ENCODE results near the gene ERC2. TPM values are rescaled to one million over a fixed set of nuclear protein-coding genes. Genes with fewer than 3 reads are reported as not detected.

ERC2 gene
- total RNA-seq, 1 donor from 2014 or later: 0.99 TPM

DNA sequence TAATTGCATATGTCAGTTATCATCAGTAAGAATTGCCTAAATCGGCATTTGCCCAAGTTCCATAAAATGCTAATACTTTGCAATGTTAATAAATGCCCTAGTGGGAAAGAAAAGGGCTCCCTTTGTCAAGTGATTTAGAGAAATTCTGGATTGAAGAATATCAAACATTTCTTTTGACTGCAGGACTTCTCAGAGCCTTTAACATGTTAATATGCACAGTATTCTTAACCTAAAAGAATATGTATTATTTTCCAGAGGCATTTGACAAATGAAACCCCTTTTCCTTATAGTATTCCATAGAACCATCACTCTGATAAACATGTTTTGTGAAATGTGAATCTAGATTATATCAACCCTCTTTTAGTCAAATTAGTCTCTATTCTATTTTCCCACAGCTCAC, 529.0 kb downstream of the ERC2 start:
- no peaks in the 10 kb centered on the region for H3K36me3 ChIP-seq
- DNase-seq: no peak

DNA sequence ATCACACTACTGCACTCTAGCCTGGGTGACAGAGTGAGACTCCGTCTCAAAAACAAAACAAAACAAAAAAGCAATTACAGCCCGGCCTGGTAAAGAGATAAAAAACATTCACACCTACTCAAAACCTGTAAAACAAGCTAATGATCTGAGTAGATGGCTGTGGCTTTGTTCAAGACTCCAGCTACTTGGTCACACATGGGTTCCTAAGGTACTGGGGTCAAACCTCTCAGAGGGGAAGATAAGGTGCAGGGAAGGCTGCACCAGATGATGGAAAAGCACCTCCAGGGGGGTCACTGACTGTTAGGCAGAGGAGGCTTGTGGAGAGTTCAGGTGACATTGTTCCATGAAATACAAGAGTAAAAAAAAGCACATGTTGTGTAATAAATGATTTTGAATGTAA, 531.0 kb downstream of the ERC2 start:
- no peak overlapping the region for H3K27ac ChIP-seq (replicated peaks)
- no peak for DNase-seq
- no peak overlapping the region for H3K4me3 ChIP-seq
- intact Hi-C loops (cut with micrococcal nuclease): no loop called here
- H3K9me3 ChIP-seq (replicated peaks): no peaks in the 10 kb centered on the region
- H3K36me3 ChIP-seq: no peaks in the 10 kb centered on the region
- TF ChIP-seq, protein P1, sequence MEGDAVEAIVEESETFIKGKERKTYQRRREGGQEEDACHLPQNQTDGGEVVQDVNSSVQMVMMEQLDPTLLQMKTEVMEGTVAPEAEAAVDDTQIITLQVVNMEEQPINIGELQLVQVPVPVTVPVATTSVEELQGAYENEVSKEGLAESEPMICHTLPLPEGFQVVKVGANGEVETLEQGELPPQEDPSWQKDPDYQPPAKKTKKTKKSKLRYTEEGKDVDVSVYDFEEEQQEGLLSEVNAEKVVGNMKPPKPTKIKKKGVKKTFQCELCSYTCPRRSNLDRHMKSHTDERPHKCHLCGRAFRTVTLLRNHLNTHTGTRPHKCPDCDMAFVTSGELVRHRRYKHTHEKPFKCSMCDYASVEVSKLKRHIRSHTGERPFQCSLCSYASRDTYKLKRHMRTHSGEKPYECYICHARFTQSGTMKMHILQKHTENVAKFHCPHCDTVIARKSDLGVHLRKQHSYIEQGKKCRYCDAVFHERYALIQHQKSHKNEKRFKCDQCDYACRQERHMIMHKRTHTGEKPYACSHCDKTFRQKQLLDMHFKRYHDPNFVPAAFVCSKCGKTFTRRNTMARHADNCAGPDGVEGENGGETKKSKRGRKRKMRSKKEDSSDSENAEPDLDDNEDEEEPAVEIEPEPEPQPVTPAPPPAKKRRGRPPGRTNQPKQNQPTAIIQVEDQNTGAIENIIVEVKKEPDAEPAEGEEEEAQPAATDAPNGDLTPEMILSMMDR (IDR thresholded peaks at IDR 0.05; ENCODE audit: borderline replicate concordance): no peak
- no peaks in the 10 kb centered on the region for H3K4me1 ChIP-seq
- peaks cover 11% of the 10 kb centered on the region for H3K27me3 ChIP-seq (ENCODE audit: low read depth)

More for the DNA sequence above, 529.0 kb downstream of the ERC2 start:
- no peak overlapping the region for H3K27ac ChIP-seq (replicated peaks)
- intact Hi-C loops (cut with micrococcal nuclease): no loop called here
- H3K27me3 ChIP-seq (ENCODE audit: low read depth): peaks cover 14% of the 10 kb centered on the region
- no peaks in the 10 kb centered on the region for H3K9me3 ChIP-seq (replicated peaks)
- H3K4me1 ChIP-seq: no peaks in the 10 kb centered on the region
- no peak overlapping the region for H3K4me3 ChIP-seq
- TF ChIP-seq, protein P1 (IDR thresholded peaks at IDR 0.05; ENCODE audit: borderline replicate concordance): no peak

GRCh38 chr3:55936549-55937052, 531.7 kb downstream of the ERC2 start:
- TF ChIP-seq, protein P1 (IDR thresholded peaks at IDR 0.05; ENCODE audit: borderline replicate concordance): no peak
- Histone ChIP-seq H3K27ac (replicated peaks) (no peak overlapping the region), H3K36me3 (no peaks in the 10 kb centered on the region), H3K4me3 (no peak overlapping the region), H3K27me3 (ENCODE audit: low read depth) (peaks cover 11% of the 10 kb centered on the region), H3K4me1 (no peaks in the 10 kb centered on the region), H3K9me3 (replicated peaks) (no peaks in the 10 kb centered on the region)
- intact Hi-C loops (cut with micrococcal nuclease): no loop called here
- no peak for DNase-seq

- H3K36me3 ChIP-seq: no peaks in the 10 kb centered on the region
- H3K27me3 ChIP-seq (ENCODE audit: low read depth): peaks cover 9% of the 10 kb centered on the region
- TF ChIP-seq, protein P1 (IDR thresholded peaks at IDR 0.05; ENCODE audit: borderline replicate concordance): no peak
- no peak overlapping the region for H3K4me3 ChIP-seq
- no peak overlapping the region for H3K27ac ChIP-seq (replicated peaks)
- DNase-seq: no peak
- H3K4me1 ChIP-seq: no peaks in the 10 kb centered on the region
- intact Hi-C loops (cut with micrococcal nuclease): no loop called here
- no peaks in the 10 kb centered on the region for H3K9me3 ChIP-seq (replicated peaks)
Measured at GRCh38 chr3:55935241-55935640, 533.0 kb downstream of the ERC2 start.

DNA sequence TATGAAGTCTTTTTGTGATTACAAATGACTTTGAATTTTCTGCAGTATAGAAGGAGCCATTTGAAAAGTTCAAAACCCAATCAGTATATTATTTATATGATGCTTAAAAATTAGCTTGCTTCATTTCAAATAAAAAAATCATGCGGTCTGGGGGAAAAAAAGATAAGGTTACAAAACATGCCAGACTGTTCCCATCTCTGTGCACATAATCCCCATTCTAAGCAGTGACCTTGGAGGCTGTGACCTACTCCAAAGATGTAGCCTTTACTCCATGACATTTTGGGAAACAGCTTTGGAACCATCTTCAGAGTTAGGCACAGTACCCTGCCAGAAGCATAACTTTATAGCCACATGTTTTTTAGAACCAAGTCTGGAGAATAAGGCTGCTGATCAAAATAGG, 533.5 kb downstream of the ERC2 start:
- H3K27me3 ChIP-seq (ENCODE audit: low read depth): peaks cover 11% of the 10 kb centered on the region
- no peaks in the 10 kb centered on the region for H3K9me3 ChIP-seq (replicated peaks)
- intact Hi-C loops (cut with micrococcal nuclease): no loop called here
- H3K36me3 ChIP-seq: no peaks in the 10 kb centered on the region
- no peaks in the 10 kb centered on the region for H3K4me1 ChIP-seq
- no peak overlapping the region for H3K4me3 ChIP-seq
- no peak for DNase-seq
- H3K27ac ChIP-seq (replicated peaks): no peak overlapping the region
- TF ChIP-seq, protein P1 (IDR thresholded peaks at IDR 0.05; ENCODE audit: borderline replicate concordance): no peak
